ENCODE data around the gene OR51M1.
"Not testable (repeated sequence)": the region's sequence is repeated elsewhere in the genome, so short reads cannot be mapped to it uniquely, and the experiment has no call there.

OR51M1 gene

GRCh38 chr11:5383576-5383975 is at the start of gene OR51M1:
Gene OR51M1 (plus strand): TSS chr11:5383812. CDS start chr11:5389399, 5,587 bp downstream.
- no peak for DNase-seq

GRCh38 chr11:5335170-5335569 is 48.4 kb upstream of the OR51M1 start:
- DNase-seq = no peak

GRCh38 chr11:5336331-5336730 is 47.3 kb upstream of the OR51M1 start:
- no peak for DNase-seq

GRCh38 chr11:5337253-5337652 is 46.4 kb upstream of the OR51M1 start:
- not testable (repeated sequence) for DNase-seq

GRCh38 chr11:5339771-5340322 is 43.8 kb upstream of the OR51M1 start:
- DNase-seq = no peak

- DNase-seq = no peak
These were observed 39.9 kb upstream of the OR51M1 start, which contains the start of gene OR51B5 for GRCh38 chr11:5343474-5344335. Gene OR51B5 (minus strand): TSS chr11:5343524. CDS start chr11:5343524, 0 bp downstream.

- DNase-seq = no peak
These were observed 37.8 kb upstream of the OR51M1 start for GRCh38 chr11:5345831-5346230.

GRCh38 chr11:5348551-5349194 is 34.9 kb upstream of the OR51M1 start:
- DNase-seq = no peak

- no peak for DNase-seq
These were observed 34.1 kb upstream of the OR51M1 start for GRCh38 chr11:5349550-5349949.

- DNase-seq = no peak
These were observed 32.4 kb upstream of the OR51M1 start, which contains the start of gene OR51B6 for GRCh38 chr11:5351208-5351607. Gene OR51B6 (plus strand): TSS chr11:5351508. CDS start chr11:5351508, 0 bp downstream.

GRCh38 chr11:5356031-5356430 is 27.6 kb upstream of the OR51M1 start:
- not testable (repeated sequence) for DNase-seq

- DNase-seq = no peak
These were observed 21.5 kb upstream of the OR51M1 start for GRCh38 chr11:5362017-5362625.

- no peak for DNase-seq
These were observed 19.9 kb upstream of the OR51M1 start for GRCh38 chr11:5363679-5364078.

- DNase-seq = no peak
These were observed 19.4 kb upstream of the OR51M1 start for GRCh38 chr11:5364214-5364613.

GRCh38 chr11:5366365-5366764 is 17.2 kb upstream of the OR51M1 start:
- not testable (repeated sequence) for DNase-seq

- DNase-seq = no peak
These were observed 16.8 kb upstream of the OR51M1 start for GRCh38 chr11:5366856-5367255.

GRCh38 chr11:5367448-5368074 is 16.1 kb upstream of the OR51M1 start:
- DNase-seq = no peak

GRCh38 chr11:5368502-5369043 is 15.0 kb upstream of the OR51M1 start:
- DNase-seq = no peak

- no peak for DNase-seq
These were observed 13.8 kb upstream of the OR51M1 start for GRCh38 chr11:5369789-5370188.

- DNase-seq = peak in 1 of 2 donors; percentile 1
These were observed 2.8 kb upstream of the OR51M1 start for GRCh38 chr11:5380740-5381342.

- DNase-seq = no peak
These were observed 723 bp downstream of the OR51M1 start for GRCh38 chr11:5384335-5384734.

GRCh38 chr11:5390210-5390609 is 6.6 kb downstream of the OR51M1 start:
- no peak for DNase-seq
